Aorta (tissue), 5 donors: Measurements from ENCODE around the gene NOVA1. TPM values are rescaled to one million over a fixed set of nuclear protein-coding genes. Genes with fewer than 3 reads are reported as not detected.

Experiments
- ATAC-seq: fragments of 200-7000 bp; cut with Tn5 transposase; one replicate; pipeline ENCODE4 v1.9.1; 2022; ENCODE audit warnings: moderate library complexity; ENCODE audit not compliant: low FRiP score
- DNase-seq, 2 donors: peaks; one replicate each; pipeline ENCODE4 v3.0.0-alpha.2; 2020
- H3K27ac ChIP-seq, 2 donors: one replicate each; pipeline ENCODE4 v1.5.1; 2013; ENCODE audit warnings: low read length in 2 of 2, mild to moderate bottlenecking in 2 of 2, moderate library complexity in 2 of 2, control low read depth in 1 of 2, inconsistent platforms in 1 of 2, low read depth in 1 of 2
- H3K27me3 ChIP-seq, 2 donors: one replicate each; pipeline ENCODE4 v1.6.1; 2013; ENCODE audit warnings: control low read depth in 1 of 2, low read length in 1 of 2, mild to moderate bottlenecking in 1 of 2, moderate library complexity in 1 of 2; ENCODE audit not compliant: insufficient read depth in 2 of 2, control insufficient read depth in 1 of 2
- H3K36me3 ChIP-seq, 2 donors: one replicate each; pipeline ENCODE4 v1.6.1; 2013; ENCODE audit warnings: control low read depth in 1 of 2, low read length in 1 of 2, mild to moderate bottlenecking in 1 of 2; ENCODE audit not compliant: insufficient read depth in 2 of 2, control insufficient read depth in 1 of 2
- H3K4me1 ChIP-seq, 2 donors: one replicate each; pipeline ENCODE4 v1.6.1; 2013; ENCODE audit warnings: low read length in 2 of 2, control low read depth in 1 of 2, mild to moderate bottlenecking in 1 of 2, moderate library complexity in 1 of 2; ENCODE audit not compliant: insufficient read depth in 2 of 2, control insufficient read depth in 1 of 2
- H3K4me3 ChIP-seq, 2 donors: one replicate each; pipeline ENCODE4 v1.5.1; 2013; ENCODE audit warnings: low read length in 2 of 2, control low read depth in 1 of 2, mild to moderate bottlenecking in 1 of 2
- H3K9me3 ChIP-seq: one replicate; pipeline ENCODE4 v1.6.1; 2013; ENCODE audit warnings: mild to moderate bottlenecking, low read length; ENCODE audit not compliant: control insufficient read depth
- WGBS, 2 donors: extraction: QIAGEN DNeasy Blood & Tissue Kit; methylation state at CpG; one replicate each; pipeline ENCODE4 v1.1.7; 2013; 5-methylcytosine and 5-hydroxymethylcytosine counted together
- intact Hi-C, 2 donors: fragments of 100-400 bp; cut with DNase I; formaldehyde crosslinking; loops; one replicate each; pipeline versions ENCODE4 v1.14.2 to v1.15.0; 2022
- polyA plus RNA-seq, 2 donors: library from polyadenylated mRNA; stranded (reverse); fragments of 200-250 nt; gene quantifications; one replicate each; pipeline ENCODE4 v1.2.3, GENCODE V29; 2013
- total RNA-seq, 2 donors: library from RNA; stranded (reverse); fragmentation: NEBNext Ultra II Directional; extraction: Animal tissue kit (Norgen Biotek cat#: 25700); gene quantifications; one replicate each; pipeline ENCODE4 v1.2.1, GENCODE V29; 2021
- donor health status: healthy with polysubstance abuse.
- donor health status: Bipolar disorder and iron deficiency.
- donor health status: DM: no; HTN: no; CAD: no.
- donor health status: DM: no; HTN: no; CAD: no.
- donor health status: DM: yes; HTN: yes; CAD: no.

The NOVA1 gene
- total and polyA plus RNA-seq, 4 donors: 1.5 to 38.7 (median 14.4) TPM

DNA sequence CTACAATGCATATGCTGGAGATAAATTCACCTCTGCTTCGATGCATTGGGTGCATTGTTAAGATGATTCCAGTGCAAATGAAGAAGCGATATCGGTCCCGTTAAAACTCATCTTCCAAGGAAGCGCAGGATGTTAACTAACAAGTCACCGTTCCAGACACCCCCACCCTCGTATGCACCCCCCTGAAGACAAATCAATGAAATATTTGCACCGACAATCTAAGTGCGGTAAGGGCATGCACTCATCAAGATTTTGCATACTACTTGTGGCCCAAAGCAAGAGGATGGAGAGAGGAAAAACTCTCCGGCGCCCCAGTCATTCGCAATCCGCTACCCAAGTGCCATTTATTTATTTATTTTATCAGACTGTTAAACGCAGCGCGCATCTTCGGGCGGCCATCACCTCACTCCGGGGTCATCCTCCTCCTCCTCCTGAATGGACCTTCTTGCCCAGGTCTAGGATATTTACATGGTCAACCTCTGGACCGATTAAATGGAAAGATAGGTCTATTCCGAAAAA lies 1.2 kb downstream of the NOVA1 start:
- intact Hi-C loops: loop anchor here (5.0 kb wide), 3 partner anchors 69 to 204 kb away; no protein-coding TSS in a partner anchor
- Histone ChIP-seq H3K4me3 (peak overlapping the region; percentile 83 to 84), H3K27me3 (no peaks in the 10 kb centered on the region), H3K9me3 (no peaks in the 10 kb centered on the region), H3K36me3 (no peaks in the 10 kb centered on the region), H3K4me1 (peaks cover 0 to 1% of the 10 kb centered on the region in 2 donors), H3K27ac (no peak overlapping the region)
- ATAC-seq (no peak), DNase-seq (peak in 1 of 2 donors; percentile 65)
- WGBS, 2 donors: 1% methylated on average over 21 of the region's 21 CpGs

DNA sequence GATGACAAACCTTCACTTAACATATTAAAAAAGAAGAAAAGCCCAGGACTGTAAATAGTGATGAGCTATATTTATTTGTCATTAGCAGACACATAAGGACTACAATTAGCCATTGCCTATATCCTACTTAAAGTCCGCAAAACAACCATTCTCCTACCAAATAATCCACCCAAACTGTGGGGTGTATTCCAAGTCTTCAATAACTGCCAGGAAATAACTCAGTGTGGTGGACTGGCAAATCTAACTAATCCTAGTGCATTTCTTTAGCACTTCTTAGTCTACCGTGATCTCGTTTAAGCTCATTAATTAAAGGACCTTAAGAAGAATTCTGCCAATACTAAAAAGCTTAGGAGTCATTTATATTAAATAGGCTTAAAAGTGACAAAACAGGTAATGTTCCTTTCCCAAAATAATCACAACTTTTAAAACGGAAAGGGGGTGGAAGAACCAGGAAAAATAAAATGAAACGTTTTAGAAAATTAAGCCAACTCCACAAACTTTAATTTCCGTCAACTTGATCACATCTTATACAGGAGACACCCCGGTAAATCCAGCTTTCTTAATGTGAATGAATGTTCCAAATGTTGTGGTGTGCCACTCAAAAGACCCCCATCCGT lies 1.8 kb downstream of the NOVA1 start:
- Histone ChIP-seq H3K4me1 (peaks cover 0 to 1% of the 10 kb centered on the region in 2 donors), H3K27ac (no peak overlapping the region), H3K9me3 (no peaks in the 10 kb centered on the region), H3K27me3 (no peaks in the 10 kb centered on the region), H3K4me3 (peak overlapping the region; percentile 65 to 83), H3K36me3 (no peaks in the 10 kb centered on the region)
- no peak for ATAC-seq
- 2% methylated on average over 8 of the region's 8 CpGs for WGBS, 2 donors
- DNase-seq: no peak
- intact Hi-C loops: loop anchor here (5.0 kb wide), 3 partner anchors 69 to 204 kb away; no protein-coding TSS in a partner anchor

DNA sequence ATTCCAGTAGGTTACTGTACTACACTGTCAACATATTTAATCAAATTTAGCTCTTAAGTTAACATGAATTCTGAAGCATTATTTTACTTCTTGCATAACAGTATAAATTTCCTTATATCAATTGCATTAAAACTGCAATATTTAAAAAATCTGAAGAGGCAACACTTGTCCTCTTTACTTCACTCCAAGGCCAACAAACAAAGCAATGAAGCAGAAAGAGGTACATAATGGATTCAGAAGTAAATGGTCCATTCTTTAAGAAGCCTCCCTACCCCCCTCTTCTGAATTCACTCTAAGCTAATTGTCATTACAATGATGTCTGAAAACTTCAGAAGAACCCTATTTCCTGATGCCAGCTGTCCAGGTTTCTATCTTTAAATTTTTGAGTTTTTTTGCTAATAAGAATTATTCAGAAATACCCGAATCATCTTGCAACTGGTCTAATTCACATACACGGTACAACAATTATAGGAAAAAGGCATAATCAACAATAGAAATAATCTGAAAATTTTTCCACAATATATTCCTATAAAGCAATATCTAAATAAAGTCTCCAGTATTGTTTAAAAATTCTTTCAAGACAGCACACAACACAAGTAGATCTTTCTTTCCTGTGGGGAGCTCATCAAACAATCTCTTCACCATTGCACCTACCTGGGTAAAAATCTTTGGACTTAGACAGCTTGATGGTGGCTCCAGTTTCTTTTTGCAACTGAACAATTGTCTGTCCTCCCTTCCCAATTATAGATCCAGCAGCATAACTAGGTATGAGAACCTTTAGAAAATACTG lies 2.9 kb downstream of the NOVA1 start:
- Histone ChIP-seq H3K4me1 (peaks cover 0 to 1% of the 10 kb centered on the region in 2 donors), H3K4me3 (no peak overlapping the region), H3K9me3 (no peaks in the 10 kb centered on the region), H3K36me3 (no peaks in the 10 kb centered on the region), H3K27me3 (no peaks in the 10 kb centered on the region), H3K27ac (no peak overlapping the region)
- intact Hi-C loops: loop anchor here (5.0 kb wide), 3 partner anchors 68 to 203 kb away; no protein-coding TSS in a partner anchor
- DNase-seq (no peak), ATAC-seq (no peak)
- 67 to 77% methylated on average over 2 of the region's 2 CpGs for WGBS, 2 donors

DNA sequence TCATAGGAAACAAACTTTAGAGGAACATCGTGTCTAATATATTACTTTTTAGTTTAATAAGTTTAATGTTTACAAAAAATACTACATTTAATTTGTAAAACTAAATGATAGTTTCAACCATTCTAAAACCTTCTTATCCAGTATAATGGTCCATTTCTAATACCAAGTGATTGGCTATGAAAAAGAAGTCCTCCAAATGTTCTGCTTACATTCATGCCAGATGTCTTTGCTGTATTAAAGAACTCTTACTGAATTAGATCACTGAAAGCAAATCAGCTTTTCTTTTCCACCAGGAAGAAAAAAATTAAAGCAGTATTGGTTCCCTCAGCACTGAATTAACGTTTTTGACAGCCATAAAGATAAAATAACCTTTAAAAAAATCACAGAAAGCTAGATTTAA lies 3.7 kb downstream of the NOVA1 start:
- H3K9me3 ChIP-seq: no peaks in the 10 kb centered on the region
- 41 to 51% methylated on average over 2 of the region's 2 CpGs for WGBS, 2 donors
- intact Hi-C loops: no loop called here
- H3K27ac ChIP-seq: no peak overlapping the region
- peaks cover 0 to 2% of the 10 kb centered on the region in 2 donors for H3K36me3 ChIP-seq
- H3K4me1 ChIP-seq: peaks cover 0 to 1% of the 10 kb centered on the region in 2 donors
- DNase-seq (no peak), ATAC-seq (no peak)
- no peaks in the 10 kb centered on the region for H3K27me3 ChIP-seq
- H3K4me3 ChIP-seq: no peak overlapping the region

DNA sequence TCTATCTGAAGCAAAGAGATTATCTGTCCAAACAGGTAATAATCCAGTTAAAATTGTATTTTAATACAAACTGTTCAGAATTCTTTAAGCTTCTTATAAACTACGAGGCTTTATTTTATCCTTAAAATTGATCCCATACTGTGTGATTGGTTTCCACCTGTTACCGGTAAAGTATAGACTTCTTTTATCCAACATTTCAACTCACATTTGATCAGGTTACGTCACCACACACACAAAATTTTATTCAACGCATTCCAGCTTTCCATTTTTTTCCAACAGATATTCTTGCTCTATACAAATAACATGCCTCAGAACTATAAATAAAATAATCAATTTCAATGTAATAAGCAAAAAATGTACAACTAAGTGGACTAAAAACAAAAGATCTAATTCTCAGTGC lies 4.5 kb downstream of the NOVA1 start:
- H3K27me3 ChIP-seq: no peaks in the 10 kb centered on the region
- DNase-seq (no peak), ATAC-seq (no peak)
- H3K4me1 ChIP-seq: peaks cover 0 to 1% of the 10 kb centered on the region in 2 donors
- WGBS, 2 donors: 95 to 96% methylated on average over 4 of the region's 4 CpGs
- H3K9me3 ChIP-seq: no peaks in the 10 kb centered on the region
- H3K27ac ChIP-seq: no peak overlapping the region
- intact Hi-C loops: no loop called here
- no peak overlapping the region for H3K4me3 ChIP-seq
- H3K36me3 ChIP-seq: peaks cover 0 to 2% of the 10 kb centered on the region in 2 donors

DNA sequence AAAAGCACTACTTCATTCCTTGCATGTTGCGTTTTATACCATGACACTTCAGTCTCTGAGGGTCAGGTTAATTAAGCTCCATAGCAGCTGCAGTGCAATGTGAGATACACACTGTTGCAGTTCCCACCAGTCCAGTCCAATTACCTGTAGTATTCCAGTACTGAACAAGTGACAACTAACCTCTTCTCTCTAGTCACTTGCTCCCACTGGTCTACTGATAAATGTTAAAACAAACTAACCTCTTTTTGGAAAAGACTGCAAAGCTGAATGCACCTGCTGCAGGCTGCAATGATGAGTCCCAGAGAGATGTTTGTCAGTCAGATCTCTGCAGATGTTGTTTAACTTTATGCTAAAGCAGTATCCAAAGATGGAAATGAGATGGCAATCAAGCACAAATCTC lies 7.9 kb downstream of the NOVA1 start:
- ATAC-seq (no peak), DNase-seq (no peak)
- 85 to 91% methylated on average over 1 of the region's 1 CpG for WGBS, 2 donors
- Histone ChIP-seq H3K27ac (no peak overlapping the region), H3K27me3 (no peaks in the 10 kb centered on the region), H3K4me1 (no peaks in the 10 kb centered on the region), H3K36me3 (peaks cover 0 to 2% of the 10 kb centered on the region in 2 donors), H3K9me3 (no peaks in the 10 kb centered on the region), H3K4me3 (no peak overlapping the region)
- intact Hi-C loops: no loop called here

DNA sequence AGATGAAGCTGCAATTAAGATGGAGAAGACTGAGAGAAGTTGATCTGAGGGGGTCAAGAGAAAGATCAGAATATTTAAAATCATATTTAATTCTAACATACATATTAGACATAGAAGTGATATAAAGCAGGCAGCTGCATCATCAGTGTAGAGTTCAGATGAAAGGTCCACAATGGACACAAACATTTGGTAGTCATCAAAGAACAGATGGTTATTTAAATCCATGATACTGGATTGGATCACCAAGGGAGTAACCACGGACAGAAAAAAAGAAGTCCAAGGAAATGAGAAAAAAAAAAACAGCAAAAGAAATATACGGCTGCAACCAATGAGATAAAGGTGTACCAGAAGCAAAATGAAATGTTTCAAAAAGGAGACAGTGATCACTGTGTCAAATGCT lies 20.1 kb downstream of the NOVA1 start:
- H3K27ac ChIP-seq: no peak overlapping the region
- H3K36me3 ChIP-seq: no peaks in the 10 kb centered on the region
- ATAC-seq (no peak), DNase-seq (no peak)
- intact Hi-C loops: no loop called here
- H3K27me3 ChIP-seq: no peaks in the 10 kb centered on the region
- H3K4me3 ChIP-seq: no peak overlapping the region
- H3K9me3 ChIP-seq: no peaks in the 10 kb centered on the region
- 86 to 89% methylated on average over 2 of the region's 2 CpGs for WGBS, 2 donors
- H3K4me1 ChIP-seq: no peaks in the 10 kb centered on the region

DNA sequence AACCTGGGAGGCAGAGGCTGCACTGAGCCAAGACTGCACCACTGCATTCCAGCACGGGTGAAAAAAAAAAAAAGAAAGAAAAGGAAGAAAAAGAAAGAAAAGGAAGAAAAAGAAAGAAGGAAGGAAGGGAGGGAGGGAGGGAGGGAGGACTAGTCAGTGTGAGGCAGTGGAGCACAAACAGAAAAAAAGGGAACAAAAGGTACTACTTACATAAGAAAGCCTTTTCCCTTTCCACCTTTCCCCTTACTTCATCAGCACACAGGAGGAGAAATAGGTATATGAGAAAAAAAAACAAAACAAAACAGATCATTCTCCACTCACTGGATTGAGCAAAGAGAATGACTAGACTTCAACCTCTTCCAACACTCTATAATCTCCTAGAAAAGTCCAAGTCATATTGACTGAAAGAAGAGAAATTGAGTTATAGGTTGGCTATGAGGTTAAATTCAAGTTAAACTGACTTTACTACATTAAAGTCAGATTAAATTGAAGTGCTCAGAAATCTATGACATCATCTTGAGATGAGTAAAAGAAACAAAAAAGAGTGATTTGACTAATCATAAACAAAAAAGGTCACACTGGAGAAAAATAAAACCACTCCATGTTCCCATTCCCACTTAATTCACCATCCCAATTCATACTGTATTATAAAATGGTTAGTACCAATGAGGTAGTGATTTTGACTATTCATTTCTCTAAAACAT lies 43.6 kb downstream of the NOVA1 start:
- H3K27ac ChIP-seq: no peak overlapping the region
- 50 to 61% methylated on average over 1 of the region's 1 CpG for WGBS, 2 donors
- no peaks in the 10 kb centered on the region for H3K36me3 ChIP-seq
- DNase-seq (no peak), ATAC-seq (no peak)
- H3K4me1 ChIP-seq: no peaks in the 10 kb centered on the region
- no peaks in the 10 kb centered on the region for H3K27me3 ChIP-seq
- H3K9me3 ChIP-seq: no peaks in the 10 kb centered on the region
- H3K4me3 ChIP-seq: no peak overlapping the region
- intact Hi-C loops: no loop called here
